Esophagus squamous epithelium (tissue), 4 donors: Measurements from ENCODE around the gene ELMO1.

Source experiments
- POLR2A ChIP-seq, 4 donors: fragments of 450-650 bp; IDR thresholded peaks; one replicate each; pipeline ENCODE4 v1.6.1; 2017; ENCODE audit warnings: antibody characterized with exemption in 4 of 4, mild to moderate bottlenecking in 4 of 4, moderate library complexity in 3 of 4
- TF ChIP-seq, protein P1 (sequence below), 6 experiments: fragments of 450-650 bp in 4 of 6; fragments of 200-600 bp in 2 of 6; sonication (generic) in 2 of 6; IDR thresholded peaks; one replicate each; pipeline ENCODE4 v1.5.1; 2016 to 2019; ENCODE audit warnings: antibody characterized with exemption in 6 of 6, mild to moderate bottlenecking in 4 of 6, moderate library complexity in 4 of 6

DNA sequence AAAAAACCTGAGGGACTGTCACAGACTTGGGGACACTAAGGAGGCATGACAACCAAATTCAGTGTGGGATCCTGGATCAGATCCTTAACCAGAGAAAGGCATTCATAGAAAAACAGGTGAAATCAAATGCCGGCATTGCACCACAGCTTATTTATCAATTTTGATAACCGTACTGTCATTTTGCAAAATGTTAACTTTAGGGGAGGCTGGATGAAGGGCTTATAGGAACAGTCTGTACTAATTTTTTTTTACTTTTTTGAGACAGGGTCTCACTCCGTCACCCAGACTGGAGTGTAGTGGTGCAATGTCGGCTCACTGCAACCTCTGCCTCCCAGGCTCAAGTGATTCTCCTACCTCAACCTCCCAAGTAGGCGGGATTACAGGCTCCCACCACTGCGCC, 217.1 kb downstream of the ELMO1 start:
- no peak for TF ChIP-seq POLR2A (IDR thresholded peaks at IDR 0.05)
- TF ChIP-seq, protein P1, sequence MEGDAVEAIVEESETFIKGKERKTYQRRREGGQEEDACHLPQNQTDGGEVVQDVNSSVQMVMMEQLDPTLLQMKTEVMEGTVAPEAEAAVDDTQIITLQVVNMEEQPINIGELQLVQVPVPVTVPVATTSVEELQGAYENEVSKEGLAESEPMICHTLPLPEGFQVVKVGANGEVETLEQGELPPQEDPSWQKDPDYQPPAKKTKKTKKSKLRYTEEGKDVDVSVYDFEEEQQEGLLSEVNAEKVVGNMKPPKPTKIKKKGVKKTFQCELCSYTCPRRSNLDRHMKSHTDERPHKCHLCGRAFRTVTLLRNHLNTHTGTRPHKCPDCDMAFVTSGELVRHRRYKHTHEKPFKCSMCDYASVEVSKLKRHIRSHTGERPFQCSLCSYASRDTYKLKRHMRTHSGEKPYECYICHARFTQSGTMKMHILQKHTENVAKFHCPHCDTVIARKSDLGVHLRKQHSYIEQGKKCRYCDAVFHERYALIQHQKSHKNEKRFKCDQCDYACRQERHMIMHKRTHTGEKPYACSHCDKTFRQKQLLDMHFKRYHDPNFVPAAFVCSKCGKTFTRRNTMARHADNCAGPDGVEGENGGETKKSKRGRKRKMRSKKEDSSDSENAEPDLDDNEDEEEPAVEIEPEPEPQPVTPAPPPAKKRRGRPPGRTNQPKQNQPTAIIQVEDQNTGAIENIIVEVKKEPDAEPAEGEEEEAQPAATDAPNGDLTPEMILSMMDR (IDR thresholded peaks at IDR 0.05) = no peak
